DOHH2 (cell line): ENCODE measurements around the gene KCNMA1.

ENCODE experiments used
- H3F3A ChIP-seq: fragments of 200-600 bp; sonication (generic), shearing (Covaris generic); 2 replicates; pipeline ENCODE4 v1.6.0; 2016; ENCODE audit warnings: antibody characterized with exemption, mild to moderate bottlenecking; ENCODE audit not compliant: control insufficient read depth, insufficient read depth
- H3K27ac ChIP-seq: fragments of 200-600 bp; sonication (generic); 2 replicates; pipeline ENCODE4 v1.5.1; 2014; ENCODE audit warnings: low read depth, mild to moderate bottlenecking, low read length, moderate library complexity
- H3K27me3 ChIP-seq: fragments of 200-600 bp; sonication (generic); 2 replicates; pipeline ENCODE4 v1.6.1; 2014; ENCODE audit warnings: mild to moderate bottlenecking, low read length, mixed read lengths; ENCODE audit not compliant: control insufficient read depth
- H3K36me3 ChIP-seq: fragments of 200-600 bp; sonication (generic); 2 replicates; pipeline ENCODE4 v1.6.1; 2014; ENCODE audit warnings: mild to moderate bottlenecking, low read length, moderate library complexity, mixed read lengths; ENCODE audit not compliant: control insufficient read depth
- H3K4me1 ChIP-seq: fragments of 200-600 bp; sonication (generic); 2 replicates; pipeline ENCODE4 v1.6.1; 2014; ENCODE audit warnings: mild to moderate bottlenecking, low read length, mixed read lengths; ENCODE audit not compliant: control insufficient read depth
- H3K4me2 ChIP-seq: fragments of 200-600 bp; sonication (generic); 2 replicates; pipeline ENCODE4 v1.6.0; 2014; ENCODE audit warnings: mild to moderate bottlenecking, low read length, moderate library complexity
- H3K4me3 ChIP-seq: fragments of 200-600 bp; sonication (generic); 2 replicates; pipeline ENCODE4 v1.5.1; 2014; ENCODE audit warnings: mild to moderate bottlenecking, low read length, mixed read lengths
- H3K79me2 ChIP-seq: fragments of 200-600 bp; sonication (generic); 2 replicates; pipeline ENCODE4 v1.6.1; 2014; ENCODE audit warnings: mild to moderate bottlenecking, low read length, mixed read lengths; ENCODE audit not compliant: control insufficient read depth
- H3K9me2 ChIP-seq: fragments of 200-600 bp; sonication (generic); replicated peaks from 2 replicates; pipeline ENCODE4 v1.6.1; 2014; ENCODE audit warnings: mild to moderate bottlenecking, low read length, mixed read lengths; ENCODE audit not compliant: control insufficient read depth
- H3K9me3 ChIP-seq: fragments of 200-600 bp; sonication (generic); 2 replicates; pipeline ENCODE4 v1.6.1; 2014; ENCODE audit warnings: antibody characterized with exemption, low read length, mixed read lengths; ENCODE audit not compliant: control insufficient read depth, insufficient read depth
- H4K20me1 ChIP-seq: fragments of 200-600 bp; sonication (generic); 2 replicates; pipeline ENCODE4 v1.6.0; 2014; ENCODE audit warnings: low read depth, mild to moderate bottlenecking, antibody characterized with exemption, low read length, moderate library complexity; ENCODE audit not compliant: control insufficient read depth, insufficient read depth
- EZH2phosphoT487 ChIP-seq: fragments of 200-600 bp; sonication (generic); IDR thresholded peaks from 2 replicates; pipeline ENCODE4 v1.6.1; 2017; ENCODE audit warnings: borderline replicate concordance, mild to moderate bottlenecking, antibody characterized with exemption, low read length, moderate library complexity, mixed read lengths
- TF ChIP-seq, protein P1 (sequence below): fragments of 200-600 bp; sonication (generic); IDR thresholded peaks from one replicate; pipeline ENCODE4 v1.5.1; 2014; ENCODE audit warnings: antibody characterized with exemption, mild to moderate bottlenecking, low read depth, low read length; ENCODE audit not compliant: poor library complexity, severe bottlenecking

KCNMA1 gene

DNA sequence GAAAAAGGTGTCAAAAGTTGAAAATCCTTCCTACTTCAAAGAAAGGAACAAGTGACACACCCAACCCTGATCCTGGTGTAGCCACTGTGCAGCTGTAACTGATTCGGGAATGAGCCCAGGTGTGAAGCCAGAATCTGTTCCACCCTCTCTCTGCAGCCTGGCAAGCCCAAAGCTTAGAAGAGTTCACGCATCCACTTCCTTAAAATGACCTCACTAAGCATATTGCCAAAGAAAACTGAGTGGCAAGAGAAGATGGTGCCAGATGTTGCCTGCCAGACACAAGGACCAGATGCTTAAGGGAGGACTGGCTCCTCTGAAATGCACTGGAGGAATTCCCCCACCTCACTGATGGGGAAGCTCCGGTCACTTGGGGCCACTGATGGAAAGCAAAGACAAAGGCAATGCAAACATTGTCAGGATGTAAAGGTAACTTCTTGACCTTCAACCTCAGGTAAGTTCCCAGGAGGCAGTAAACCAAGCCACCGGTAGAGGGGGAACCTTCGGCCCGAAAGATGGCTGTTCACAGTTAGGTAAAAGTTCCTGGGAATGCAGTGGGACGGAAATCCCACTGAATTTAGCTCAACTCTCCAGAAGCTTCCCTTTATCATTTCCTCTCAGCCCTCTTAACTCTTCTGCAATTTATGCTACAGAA is 554.9 kb downstream of the KCNMA1 start:
- no peak overlapping the region for H3K4me3 ChIP-seq
- no peaks in the 10 kb centered on the region for H3K27me3 ChIP-seq
- H3F3A ChIP-seq: no peaks in the 10 kb centered on the region
- H3K27ac ChIP-seq: no peak overlapping the region
- H3K36me3 ChIP-seq: no peaks in the 10 kb centered on the region
- H3K4me2 ChIP-seq: no peak overlapping the region
- H4K20me1 ChIP-seq: no peaks in the 10 kb centered on the region
- H3K9me2 ChIP-seq: no peaks in the 10 kb centered on the region
- no peaks in the 10 kb centered on the region for H3K9me3 ChIP-seq
- no peaks in the 10 kb centered on the region for H3K79me2 ChIP-seq
- TF ChIP-seq, protein P1, sequence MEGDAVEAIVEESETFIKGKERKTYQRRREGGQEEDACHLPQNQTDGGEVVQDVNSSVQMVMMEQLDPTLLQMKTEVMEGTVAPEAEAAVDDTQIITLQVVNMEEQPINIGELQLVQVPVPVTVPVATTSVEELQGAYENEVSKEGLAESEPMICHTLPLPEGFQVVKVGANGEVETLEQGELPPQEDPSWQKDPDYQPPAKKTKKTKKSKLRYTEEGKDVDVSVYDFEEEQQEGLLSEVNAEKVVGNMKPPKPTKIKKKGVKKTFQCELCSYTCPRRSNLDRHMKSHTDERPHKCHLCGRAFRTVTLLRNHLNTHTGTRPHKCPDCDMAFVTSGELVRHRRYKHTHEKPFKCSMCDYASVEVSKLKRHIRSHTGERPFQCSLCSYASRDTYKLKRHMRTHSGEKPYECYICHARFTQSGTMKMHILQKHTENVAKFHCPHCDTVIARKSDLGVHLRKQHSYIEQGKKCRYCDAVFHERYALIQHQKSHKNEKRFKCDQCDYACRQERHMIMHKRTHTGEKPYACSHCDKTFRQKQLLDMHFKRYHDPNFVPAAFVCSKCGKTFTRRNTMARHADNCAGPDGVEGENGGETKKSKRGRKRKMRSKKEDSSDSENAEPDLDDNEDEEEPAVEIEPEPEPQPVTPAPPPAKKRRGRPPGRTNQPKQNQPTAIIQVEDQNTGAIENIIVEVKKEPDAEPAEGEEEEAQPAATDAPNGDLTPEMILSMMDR: no peak
- TF ChIP-seq EZH2phosphoT487: no peak
- no peaks in the 10 kb centered on the region for H3K4me1 ChIP-seq

DNA sequence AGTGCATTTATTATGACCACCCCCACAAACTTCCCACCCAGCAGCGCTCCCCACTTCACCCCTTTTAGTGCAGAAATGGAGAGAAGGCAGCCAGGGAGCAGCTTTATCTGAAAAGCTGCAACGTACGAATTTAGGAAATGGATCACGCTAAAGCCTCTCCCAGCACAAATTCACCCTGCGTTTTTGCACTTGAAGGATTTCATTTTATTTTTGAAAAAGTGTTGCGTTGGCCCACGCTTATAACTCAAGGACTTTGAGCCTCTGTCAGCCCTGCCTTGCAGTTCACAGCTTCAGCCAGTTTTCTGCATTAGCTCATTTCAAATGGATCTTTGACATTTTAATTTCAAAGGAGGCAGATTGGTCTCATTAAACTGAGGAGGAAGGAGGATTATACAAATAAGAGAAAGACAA is 556.1 kb downstream of the KCNMA1 start:
- TF ChIP-seq EZH2phosphoT487: no peak
- TF ChIP-seq, protein P1: no peak
- Histone ChIP-seq H3K9me2 (no peaks in the 10 kb centered on the region), H3K27ac (no peak overlapping the region), H3K36me3 (no peaks in the 10 kb centered on the region), H3F3A (no peaks in the 10 kb centered on the region), H3K4me1 (no peaks in the 10 kb centered on the region), H3K4me3 (no peak overlapping the region), H3K9me3 (no peaks in the 10 kb centered on the region), H3K27me3 (no peaks in the 10 kb centered on the region), H4K20me1 (no peaks in the 10 kb centered on the region), H3K4me2 (no peak overlapping the region), H3K79me2 (no peaks in the 10 kb centered on the region)

DNA sequence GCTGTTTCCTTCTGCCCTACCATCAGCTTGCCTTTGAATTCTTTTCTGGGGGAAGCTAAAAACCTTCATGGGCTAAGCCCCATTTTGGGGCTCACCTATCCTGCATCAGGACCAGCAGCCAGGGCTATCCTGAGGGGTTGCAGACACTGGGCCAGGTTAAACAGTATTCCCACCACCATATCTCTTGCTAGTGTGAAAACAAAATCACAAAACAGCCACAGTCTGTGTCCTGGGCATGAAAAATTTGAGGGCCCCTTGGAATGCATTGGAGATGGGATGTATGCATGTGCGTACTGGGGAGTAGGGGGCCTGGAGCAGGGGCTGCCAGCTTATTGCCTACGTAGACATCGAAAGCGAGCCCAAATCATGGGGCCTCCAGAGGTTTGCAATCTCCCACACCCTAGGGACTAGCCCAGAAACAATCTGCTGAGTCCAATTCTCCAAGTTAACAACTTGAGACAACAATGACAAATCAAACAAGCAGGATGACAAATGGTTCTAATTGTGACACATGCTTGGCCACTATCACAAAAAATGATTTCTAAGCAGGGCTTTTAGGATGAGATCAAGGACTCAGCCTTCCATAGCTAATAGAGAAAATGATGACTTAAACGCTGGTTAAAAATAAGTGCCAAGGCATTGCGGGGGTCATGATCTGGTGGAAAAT is 557.1 kb downstream of the KCNMA1 start:
- H3K4me1 ChIP-seq: no peaks in the 10 kb centered on the region
- no peaks in the 10 kb centered on the region for H3K79me2 ChIP-seq
- H3F3A ChIP-seq: no peaks in the 10 kb centered on the region
- H3K27me3 ChIP-seq: no peaks in the 10 kb centered on the region
- no peak for TF ChIP-seq EZH2phosphoT487
- TF ChIP-seq, protein P1: no peak
- no peak overlapping the region for H3K4me2 ChIP-seq
- no peaks in the 10 kb centered on the region for H3K9me3 ChIP-seq
- H4K20me1 ChIP-seq: no peaks in the 10 kb centered on the region
- H3K36me3 ChIP-seq: no peaks in the 10 kb centered on the region
- no peak overlapping the region for H3K27ac ChIP-seq
- no peaks in the 10 kb centered on the region for H3K9me2 ChIP-seq
- no peak overlapping the region for H3K4me3 ChIP-seq
